CD14-positive monocyte (primary cell): ENCODE measurements around the gene RAB11FIP3. TPM values are rescaled to one million over a fixed set of nuclear protein-coding genes. Genes with fewer than 3 reads are reported as not detected.
"Not testable (repeated sequence)": the region's sequence is repeated elsewhere in the genome, so short reads cannot be mapped to it uniquely, and the experiment has no call there.

Source experiments
- DNase-seq, 3 donors: peaks; one replicate each; pipeline ENCODE4 v3.0.0-alpha.2; 2011 to 2022
- H2AFZ ChIP-seq: 2 replicates; pipeline ENCODE4 v1.6.0; 2012; ENCODE audit warnings: mild to moderate bottlenecking, low read depth, low read length, inconsistent platforms; ENCODE audit not compliant: insufficient read depth, poor library complexity, severe bottlenecking
- H3K27ac ChIP-seq, 2 donors: 1 replicate in 1 of 2; 2 replicates in 1 of 2; pipeline ENCODE4 v1.5.1; 2012 to 2013; ENCODE audit warnings: low read length in 2 of 2, control low read depth in 1 of 2, inconsistent platforms in 1 of 2, low read depth in 1 of 2, mild to moderate bottlenecking in 1 of 2
- H3K27me3 ChIP-seq, 2 donors: one replicate each; pipeline versions ENCODE4 v1.6.0 to v1.6.1; 2011 to 2013; ENCODE audit warnings: low read length in 2 of 2; ENCODE audit not compliant: control insufficient read depth in 2 of 2, insufficient read depth in 2 of 2
- H3K36me3 ChIP-seq, 2 donors: replicated peaks in 1 of 2; 1 replicate in 1 of 2; 2 replicates in 1 of 2; pipeline versions ENCODE4 v1.5.1 to v1.6.1; 2012 to 2013; ENCODE audit warnings: low read length in 2 of 2, control low read depth in 1 of 2, inconsistent platforms in 1 of 2, mild to moderate bottlenecking in 1 of 2; ENCODE audit not compliant: insufficient read depth in 2 of 2, control insufficient read depth in 1 of 2
- H3K4me1 ChIP-seq, 2 donors: 1 replicate in 1 of 2; 2 replicates in 1 of 2; pipeline versions ENCODE4 v1.5.1 to v1.6.1; 2012 to 2013; ENCODE audit warnings: low read length in 2 of 2, control low read depth in 1 of 2, inconsistent platforms in 1 of 2, mild to moderate bottlenecking in 1 of 2, moderate library complexity in 1 of 2; ENCODE audit not compliant: insufficient read depth in 2 of 2, control insufficient read depth in 1 of 2
- H3K4me2 ChIP-seq: replicated peaks from 2 replicates; pipeline ENCODE3; 2012; ENCODE audit warnings: low read length, moderate library complexity, mild to moderate bottlenecking; ENCODE audit not compliant: poor library complexity, severe bottlenecking; ENCODE audit errors: extremely low read depth
- H3K4me3 ChIP-seq, 3 experiments: fragments of 200-600 bp in 1 of 3; sonication (generic) in 1 of 3; replicated peaks in 1 of 3; 1 replicate in 2 of 3; 2 replicates in 1 of 3; pipeline ENCODE4 v1.5.1; 2011 to 2013; ENCODE audit warnings: low read length in 3 of 3, mild to moderate bottlenecking in 3 of 3, control low read depth in 2 of 3, low read depth in 2 of 3, inconsistent platforms in 1 of 3, moderate library complexity in 1 of 3
- H3K79me2 ChIP-seq: 2 replicates; pipeline ENCODE4 v1.6.0; 2012; ENCODE audit warnings: mild to moderate bottlenecking, control low read depth, inconsistent platforms, low read length, moderate library complexity; ENCODE audit not compliant: insufficient read depth
- H3K9ac ChIP-seq: 2 replicates; pipeline ENCODE4 v1.6.0; 2017; ENCODE audit warnings: low read length, mild to moderate bottlenecking; ENCODE audit not compliant: insufficient read depth, poor library complexity, severe bottlenecking
- H3K9me3 ChIP-seq, 2 donors: replicated peaks in 1 of 2; 1 replicate in 1 of 2; 2 replicates in 1 of 2; pipeline versions ENCODE4 v1.5.1 to v1.6.1; 2012 to 2013; ENCODE audit warnings: low read length in 2 of 2, control low read depth in 1 of 2; ENCODE audit not compliant: control insufficient read depth in 1 of 2, insufficient read depth in 1 of 2
- H4K20me1 ChIP-seq: 2 replicates; pipeline ENCODE4 v1.6.0; 2012; ENCODE audit warnings: mild to moderate bottlenecking, low read length, control low read depth, moderate library complexity; ENCODE audit not compliant: insufficient read depth
- H3K27ac Mint-ChIP-seq, 7 donors: one replicate each; pipeline ENCODE4 v1.8.0; 2020; ENCODE audit warnings: mild to moderate bottlenecking in 7 of 7, mixed read lengths in 7 of 7, moderate library complexity in 6 of 7, inconsistent platforms in 2 of 7
- H3K27me3 Mint-ChIP-seq, 3 donors: one replicate each; pipeline ENCODE4 v1.8.0; 2021 to 2022; ENCODE audit warnings: low read depth in 3 of 3, mild to moderate bottlenecking in 3 of 3, mixed read lengths in 3 of 3, moderate library complexity in 3 of 3, inconsistent platforms in 1 of 3
- H3K36me3 Mint-ChIP-seq, 2 donors: one replicate each; pipeline ENCODE4 v1.8.0; 2020; ENCODE audit warnings: mixed read lengths in 2 of 2, inconsistent platforms in 1 of 2, mild to moderate bottlenecking in 1 of 2
- H3K4me1 Mint-ChIP-seq: one replicate; pipeline ENCODE4 v1.8.0; 2020; ENCODE audit warnings: mild to moderate bottlenecking, mixed read lengths
- H3K4me3 Mint-ChIP-seq, 2 donors: one replicate each; pipeline ENCODE4 v1.8.0; 2020; ENCODE audit warnings: mild to moderate bottlenecking in 2 of 2, mixed read lengths in 2 of 2, moderate library complexity in 1 of 2
- H3K9me3 Mint-ChIP-seq, 7 donors: one replicate each; pipeline ENCODE4 v1.8.0; 2020 to 2022; ENCODE audit warnings: mixed read lengths in 7 of 7, mild to moderate bottlenecking in 6 of 7, moderate library complexity in 6 of 7, inconsistent platforms in 2 of 7
- CTCF ChIP-seq: fragments of 200-600 bp; IDR thresholded peaks from one replicate; pipeline ENCODE4 v1.8.0; 2022; ENCODE audit warnings: antibody characterized with exemption, mild to moderate bottlenecking
- WGBS: methylation state at CpG from one replicate; pipeline ENCODE4 v1.1.5; 2013; ENCODE audit warnings: missing lambda C conversion rate; ENCODE audit not compliant: insufficient coverage; 5-methylcytosine and 5-hydroxymethylcytosine counted together
- intact Hi-C, 2 donors: fragments of 100-400 bp; cut with micrococcal nuclease; formaldehyde crosslinking; loops; one replicate each; pipeline versions ENCODE4 v1.15.0 to v1.15.1; 2023
- polyA plus RNA-seq, 3 donors: library from polyadenylated mRNA; depleted of rRNA in 1 of 3; unstranded in 2 of 3; stranded (reverse) in 1 of 3; fragments of 300-500 nt in 2 of 3; fragments of >200 nt in 1 of 3; fragmentation: Illumina TruSeq in 2 of 3; gene quantifications; 1 replicate in 2 of 3; 2 replicates in 1 of 3; pipeline ENCODE4 v1.2.3, GENCODE V29; 2012 to 2021

The RAB11FIP3 gene
- polyA plus RNA-seq, 3 donors = 0.37 to 7.5 (median 0.49) TPM

- Histone ChIP-seq H3K9ac (no peak overlapping the region), H3K79me2 (no peaks in the 10 kb centered on the region), H3K9me3 (no peaks in the 10 kb centered on the region), H3K4me2 (no peak overlapping the region), H3K27ac (no peak overlapping the region), H3K27me3 (no peaks in the 10 kb centered on the region), H3K4me3 (no peak overlapping the region), H3K4me1 (no peaks in the 10 kb centered on the region), H3K36me3 (no peaks in the 10 kb centered on the region), H2AFZ (no peak overlapping the region), H4K20me1 (no peaks in the 10 kb centered on the region)
- Mint-ChIP-seq H3K9me3 (peaks cover 0 to 3% (median 0%) of the 10 kb centered on the region in 7 donors), H3K4me3 (peak overlapping the region in 1 of 2 donors; percentile 24), H3K4me1 (no peaks in the 10 kb centered on the region), H3K36me3 (peaks cover 2 to 5% of the 10 kb centered on the region in 2 donors), H3K27ac (no peak overlapping the region), H3K27me3 (no peaks in the 10 kb centered on the region)
- WGBS = 98% methylated on average over 7 of the region's 7 CpGs
- intact Hi-C loops = no loop called here
- no peak for DNase-seq
- TF ChIP-seq CTCF = no peak
Measured at GRCh38 chr16:506246-506546, 80.7 kb downstream of the RAB11FIP3 start.

- H3K4me1 ChIP-seq, H3K36me3 Mint-ChIP-seq, H3K9me3 ChIP-seq, H3K36me3 ChIP-seq, H3K9ac ChIP-seq, H4K20me1 ChIP-seq, H3K27ac ChIP-seq, H3K4me1 Mint-ChIP-seq, H3K4me3 Mint-ChIP-seq, H3K9me3 Mint-ChIP-seq, H3K4me3 ChIP-seq, H2AFZ ChIP-seq, H3K79me2 ChIP-seq, H3K27me3 ChIP-seq, H3K4me2 ChIP-seq, H3K27me3 Mint-ChIP-seq, intact Hi-C loops, DNase-seq: not testable (repeated sequence)
- H3K27ac Mint-ChIP-seq = peak overlapping the region in 1 of 7 donors; percentile 12
- 89% methylated on average over 13 of the region's 14 CpGs for WGBS
Measured at GRCh38 chr16:507527-507926, 82.1 kb downstream of the RAB11FIP3 start.
